UCSD-AML1 (cell line): Measurements from ENCODE around the gene LRRC41.
A peak's percentile ranks its signal among the peaks of the same experiment; 100 is the strongest.
"Not testable (repeated sequence)": the region's sequence is repeated elsewhere in the genome, so short reads cannot be mapped to it uniquely, and the experiment has no call there.

Experiments
- DNase-seq: peaks from one replicate; lab custom pipeline; 2025; ENCODE audit not compliant: unreplicated experiment; lab: John Stamatoyannopoulos, UW

Gene LRRC41, protein sequence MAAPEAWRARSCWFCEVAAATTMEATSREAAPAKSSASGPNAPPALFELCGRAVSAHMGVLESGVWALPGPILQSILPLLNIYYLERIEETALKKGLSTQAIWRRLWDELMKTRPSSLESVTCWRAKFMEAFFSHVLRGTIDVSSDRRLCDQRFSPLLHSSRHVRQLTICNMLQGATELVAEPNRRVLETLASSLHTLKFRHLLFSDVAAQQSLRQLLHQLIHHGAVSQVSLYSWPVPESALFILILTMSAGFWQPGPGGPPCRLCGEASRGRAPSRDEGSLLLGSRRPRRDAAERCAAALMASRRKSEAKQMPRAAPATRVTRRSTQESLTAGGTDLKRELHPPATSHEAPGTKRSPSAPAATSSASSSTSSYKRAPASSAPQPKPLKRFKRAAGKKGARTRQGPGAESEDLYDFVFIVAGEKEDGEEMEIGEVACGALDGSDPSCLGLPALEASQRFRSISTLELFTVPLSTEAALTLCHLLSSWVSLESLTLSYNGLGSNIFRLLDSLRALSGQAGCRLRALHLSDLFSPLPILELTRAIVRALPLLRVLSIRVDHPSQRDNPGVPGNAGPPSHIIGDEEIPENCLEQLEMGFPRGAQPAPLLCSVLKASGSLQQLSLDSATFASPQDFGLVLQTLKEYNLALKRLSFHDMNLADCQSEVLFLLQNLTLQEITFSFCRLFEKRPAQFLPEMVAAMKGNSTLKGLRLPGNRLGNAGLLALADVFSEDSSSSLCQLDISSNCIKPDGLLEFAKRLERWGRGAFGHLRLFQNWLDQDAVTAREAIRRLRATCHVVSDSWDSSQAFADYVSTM

DNA sequence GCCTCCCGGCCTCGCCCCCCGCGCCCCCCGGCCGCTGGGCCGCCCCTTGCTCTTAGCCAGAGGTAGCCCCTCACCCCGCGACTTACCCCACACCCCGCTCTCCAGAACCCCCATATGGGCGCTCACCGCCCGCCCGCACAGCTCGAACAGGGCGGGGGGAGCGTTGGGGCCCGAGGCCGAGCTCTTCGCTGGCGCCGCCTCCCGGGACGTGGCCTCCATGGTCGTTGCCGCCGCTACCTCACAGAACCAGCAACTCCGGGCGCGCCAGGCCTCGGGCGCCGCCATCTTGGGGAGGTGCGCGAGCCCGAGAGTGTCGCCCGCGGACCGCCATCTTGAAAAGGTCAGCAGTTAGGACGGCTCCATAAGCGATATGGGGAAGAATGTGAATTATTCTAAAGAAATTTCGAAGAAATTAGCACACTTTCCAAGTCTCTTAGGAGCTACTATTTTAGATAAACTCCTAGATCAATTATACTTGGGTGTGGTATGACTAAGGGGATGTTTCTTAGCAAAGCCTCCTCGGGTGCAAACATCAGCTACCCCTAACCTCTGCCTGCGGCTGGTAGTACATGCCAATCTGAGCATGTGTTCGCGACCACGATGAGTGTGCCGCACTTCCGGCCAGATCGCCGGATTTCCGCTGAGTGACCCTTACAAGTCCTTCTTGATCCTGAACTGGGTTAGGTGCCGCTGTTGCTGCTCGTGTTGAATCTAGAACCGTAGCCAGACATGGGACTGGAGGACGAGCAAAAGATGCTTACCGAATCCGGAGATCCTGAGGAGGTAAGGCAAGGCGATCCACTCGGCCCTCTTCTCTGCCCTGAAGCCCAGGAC is at the start of gene LRRC41, which contains the start of gene UQCRH:
Gene LRRC41 (minus strand): TSS at position 579 of the 834 bp plus-strand sequence. CDS start 294 bp downstream, at position 285.
Gene UQCRH (plus strand): TSS at position 661 of the 834 bp plus-strand sequence. CDS start 69 bp downstream, at position 730.
- DNase-seq = peak; percentile 93

DNA sequence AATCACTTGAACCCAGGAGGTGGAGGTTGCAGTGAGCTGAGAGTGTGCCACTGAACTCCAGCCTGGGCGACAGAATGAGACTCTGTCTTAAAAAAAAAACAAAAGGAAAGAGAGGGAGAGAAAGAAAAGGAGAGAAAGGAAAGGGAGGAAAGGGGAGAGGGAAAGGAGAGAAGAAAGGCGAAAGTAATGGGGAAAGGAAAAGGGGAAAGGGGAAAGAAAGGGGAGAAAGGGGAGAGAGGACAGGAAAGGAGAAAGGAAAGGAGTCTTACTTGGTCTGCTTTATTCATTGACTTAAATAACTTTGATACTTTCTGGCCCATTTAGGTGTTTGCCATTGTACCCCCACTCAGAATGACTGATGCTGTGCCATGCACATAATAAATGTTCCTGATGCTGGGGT is 48.9 kb upstream of the LRRC41 start:
- no peak for DNase-seq

DNA sequence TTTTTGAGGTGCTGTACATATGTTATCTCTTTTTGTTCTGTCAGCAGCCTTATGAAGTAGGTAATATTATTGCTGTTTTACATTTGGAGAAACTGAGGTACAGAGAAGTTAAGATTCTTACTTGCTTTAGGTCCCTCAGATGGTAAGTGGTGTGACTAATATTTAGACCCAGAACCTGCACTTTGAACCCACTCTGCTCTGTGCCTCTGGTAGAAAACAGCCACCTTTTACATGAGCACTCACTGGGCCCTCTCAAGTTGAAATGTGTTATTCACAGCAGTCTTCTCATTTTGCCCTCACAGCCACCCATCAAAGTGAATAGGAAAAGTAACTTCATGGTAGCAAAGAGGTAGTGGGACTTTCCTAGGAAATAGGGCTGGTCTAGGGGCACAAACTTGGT is 41.9 kb upstream of the LRRC41 start:
- no peak for DNase-seq

DNA sequence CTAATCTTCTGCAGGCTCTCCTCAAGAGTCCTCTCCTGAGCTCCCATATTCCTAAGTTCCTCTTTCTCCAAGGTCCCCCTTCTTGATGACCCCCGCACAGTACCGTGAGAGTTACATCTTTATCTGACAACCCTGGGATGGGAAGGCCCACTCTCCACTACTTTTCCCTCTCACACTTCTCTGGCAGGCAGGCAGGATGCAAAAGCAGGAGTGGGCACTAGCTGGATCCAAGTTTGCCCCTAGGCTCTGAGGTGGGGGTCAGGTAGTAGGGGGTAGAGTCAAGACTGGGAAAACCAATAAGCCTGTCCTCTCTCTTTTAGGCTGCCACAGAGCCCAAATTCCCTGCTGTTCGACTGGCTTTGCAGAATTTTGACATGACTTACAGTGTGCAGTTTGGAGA is 41.1 kb upstream of the LRRC41 start:
- no peak for DNase-seq

DNA sequence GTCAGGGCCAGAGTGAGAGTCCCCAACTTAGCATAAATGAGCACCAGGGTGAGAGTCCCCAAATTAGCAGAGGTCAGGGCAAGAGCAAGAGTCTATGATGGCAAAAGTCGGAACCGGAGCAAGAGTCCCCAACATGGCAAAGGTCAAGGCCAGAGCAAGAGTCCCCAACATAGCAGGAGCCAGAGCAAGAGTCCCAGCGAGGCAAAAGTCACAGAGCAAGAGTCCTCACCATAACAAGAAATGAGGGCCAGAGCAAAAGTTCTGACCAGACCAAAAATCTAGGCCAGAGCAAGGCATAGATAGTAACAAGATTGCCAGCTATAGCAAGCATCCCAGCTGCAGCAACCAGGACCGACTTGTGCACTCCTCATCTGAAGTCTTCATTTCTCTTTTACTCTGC is 40.3 kb upstream of the LRRC41 start:
- DNase-seq = no peak

DNA sequence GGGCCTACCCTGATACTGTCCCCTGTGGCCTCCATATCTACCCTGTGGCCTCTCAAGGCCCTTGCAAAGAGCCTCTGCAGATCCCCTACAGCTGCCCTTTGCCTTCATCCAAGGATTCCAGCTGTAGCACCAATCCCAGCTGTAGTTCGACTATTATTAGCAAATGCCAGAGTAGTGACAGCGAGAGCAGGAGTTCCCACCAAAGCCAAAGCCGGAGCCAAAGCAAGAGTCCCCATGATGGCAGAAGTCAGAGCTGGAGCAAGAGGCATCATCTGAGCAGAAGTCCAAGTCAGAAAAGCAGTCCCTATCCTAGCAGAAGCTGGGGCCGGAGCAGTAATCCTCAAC is 39.9 kb upstream of the LRRC41 start:
- DNase-seq = no peak

DNA sequence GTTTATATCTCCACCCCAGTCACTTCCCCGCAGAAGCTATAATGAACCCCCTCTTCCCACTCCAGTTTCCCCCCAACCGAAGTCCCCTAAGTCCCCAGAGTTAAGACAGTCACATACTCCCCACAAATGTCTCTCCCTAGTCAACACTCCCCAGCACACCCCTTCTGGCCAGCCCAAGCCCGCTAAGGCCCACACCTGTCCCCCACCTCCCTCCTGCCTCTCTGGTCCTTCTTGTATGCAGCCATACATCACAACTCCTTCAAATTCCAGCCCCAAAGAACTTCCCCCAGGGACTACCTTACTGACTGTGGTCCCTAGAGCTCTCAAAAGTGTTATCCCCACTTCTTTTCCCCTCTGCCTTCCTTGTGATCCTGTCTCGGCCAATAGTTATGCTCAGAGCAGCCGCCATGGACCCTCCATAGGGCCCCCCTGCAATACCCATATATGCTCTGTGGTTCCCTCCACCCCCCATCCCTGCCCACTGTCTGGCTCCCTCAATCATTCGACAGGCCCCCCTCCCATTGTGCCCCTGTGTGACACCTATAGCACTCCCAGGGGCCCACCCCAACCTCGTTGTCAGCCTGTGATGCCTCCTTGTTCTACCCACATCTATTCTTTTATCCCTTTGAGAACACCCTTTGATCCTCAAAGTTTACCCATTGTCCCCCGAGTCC is 39.4 kb upstream of the LRRC41 start:
- DNase-seq = no peak

DNA sequence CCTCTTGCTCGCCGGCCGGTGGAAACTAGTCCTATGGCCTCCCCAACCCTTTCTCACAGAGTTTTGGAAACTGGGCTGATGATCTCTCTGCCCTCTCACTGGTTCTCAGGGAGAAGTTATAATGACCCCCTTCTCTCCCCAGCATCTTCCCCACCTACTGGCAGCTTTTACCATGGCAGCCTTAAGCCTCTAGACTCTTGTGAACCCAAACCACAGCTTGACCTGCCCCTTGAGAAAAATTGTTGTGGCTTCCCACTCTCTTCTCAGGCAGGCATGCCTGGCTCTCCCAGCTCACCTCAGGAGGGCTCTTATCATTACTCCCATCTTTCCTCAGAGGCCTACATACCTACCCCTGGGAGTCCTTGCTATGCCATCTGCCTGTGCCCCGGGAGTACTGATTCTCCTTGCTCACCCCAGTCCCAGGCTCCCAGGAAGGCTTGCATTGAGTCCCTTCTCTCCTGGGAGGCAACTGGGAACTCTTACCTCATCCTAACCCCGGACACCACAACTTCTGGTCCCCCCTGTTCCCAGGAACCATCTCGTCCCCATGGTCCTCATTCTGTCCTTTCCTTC is 38.8 kb upstream of the LRRC41 start:
- no peak for DNase-seq

DNA sequence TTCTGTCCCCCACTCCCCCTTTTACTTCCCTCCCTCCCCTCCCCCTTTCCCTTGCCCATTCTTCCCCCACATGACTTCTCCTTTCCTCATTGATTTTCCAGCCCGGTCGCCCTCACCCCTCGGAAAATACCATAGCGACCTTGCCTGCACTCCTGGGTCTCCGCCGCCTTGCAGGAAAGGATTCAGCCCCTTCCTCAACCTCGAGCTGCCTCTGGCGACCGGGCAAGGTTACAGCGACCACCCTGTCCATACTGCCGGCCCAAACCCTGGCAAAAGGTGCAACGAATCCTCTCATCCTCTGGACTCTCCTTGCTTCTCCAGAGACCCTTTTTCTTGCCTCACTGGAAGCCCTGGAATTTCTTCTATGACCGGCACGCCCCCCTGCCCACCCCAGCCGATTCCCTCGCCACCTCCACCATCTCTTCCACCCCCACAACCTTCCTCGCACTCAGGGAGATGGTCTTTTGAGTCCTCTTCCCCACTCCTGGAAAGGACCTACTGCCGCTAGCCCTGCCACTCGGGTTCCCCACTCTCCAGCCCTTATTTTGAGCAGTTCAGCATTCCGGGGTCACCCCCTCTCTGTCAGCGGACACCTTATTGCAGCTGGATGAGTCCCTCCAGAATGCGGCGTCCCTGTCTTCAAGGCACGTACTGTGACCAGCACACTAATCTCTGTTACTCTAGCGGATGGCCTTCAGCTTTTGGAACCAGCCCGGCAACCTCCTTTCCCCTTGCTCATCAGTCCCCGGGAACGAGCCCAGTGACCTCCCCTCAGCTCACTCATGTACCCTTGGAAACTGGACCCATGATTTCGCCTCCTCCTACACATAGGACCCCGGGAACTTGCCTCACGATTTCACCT is 38.0 kb upstream of the LRRC41 start:
- DNase-seq = no peak

DNA sequence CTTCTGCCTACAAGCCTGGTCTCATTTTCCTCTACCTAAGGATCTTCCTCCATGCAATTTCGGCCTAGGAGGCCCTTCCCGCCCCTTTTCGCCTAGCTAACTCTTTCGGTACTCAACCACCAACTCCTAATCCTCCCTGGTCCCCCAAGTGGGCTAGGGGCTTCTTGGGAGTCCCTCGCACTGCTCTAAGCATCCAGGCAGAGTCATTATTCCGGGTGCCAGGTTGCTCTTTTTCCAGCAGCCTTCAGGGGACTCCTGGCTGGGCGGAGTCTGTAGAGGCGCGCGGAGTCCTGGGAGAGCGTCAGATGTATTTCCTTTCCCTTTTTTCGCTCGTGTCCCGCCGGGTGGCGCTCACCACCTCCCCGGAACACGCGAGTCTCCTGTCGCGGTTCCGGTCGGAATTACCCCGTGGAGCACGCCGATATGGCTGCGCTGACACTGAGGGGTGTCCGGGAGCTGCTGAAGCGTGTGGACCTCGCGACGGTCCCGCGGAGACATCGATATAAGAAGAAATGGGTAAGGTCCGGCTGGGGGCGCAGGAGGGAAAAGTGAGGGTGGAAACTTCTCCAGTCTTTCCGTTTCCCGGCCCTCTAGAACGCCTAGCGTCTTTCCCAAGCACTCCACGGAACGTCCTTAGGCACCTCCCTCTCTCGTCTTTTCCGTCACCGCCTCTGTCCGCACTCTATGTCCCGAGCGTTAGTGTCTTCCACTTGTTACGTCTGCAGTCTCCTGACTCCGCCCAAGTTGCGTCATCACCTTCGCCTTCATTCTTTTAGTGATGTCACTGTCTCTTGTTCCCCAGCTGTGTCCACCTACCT is 37.2 kb upstream of the LRRC41 start, which contains the start of gene NSUN4:
Gene NSUN4 (plus strand): TSS at position 404 of the 818 bp plus-strand sequence. CDS start 20 bp downstream, at position 424.
- peak; percentile 94 for DNase-seq

DNA sequence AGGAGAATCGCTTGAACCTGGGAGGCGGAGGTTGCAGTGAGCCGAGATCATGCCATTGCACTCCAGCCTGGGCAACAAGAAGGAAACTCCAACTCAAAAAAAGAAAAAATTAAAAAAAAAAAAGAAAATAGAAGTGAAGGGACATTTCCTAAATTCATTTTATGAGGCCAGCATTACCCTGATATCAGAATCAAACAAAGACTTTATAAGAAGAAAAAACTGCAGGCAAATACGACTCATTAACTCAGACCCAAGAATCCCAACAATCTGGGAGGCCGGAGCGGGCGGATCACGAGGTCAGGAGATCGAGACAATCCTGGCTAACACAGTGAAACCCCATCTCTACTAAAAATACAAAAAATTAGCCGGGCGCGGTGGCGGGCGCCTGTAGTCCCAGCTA is 34.0 kb upstream of the LRRC41 start:
- not testable (repeated sequence) for DNase-seq

DNA sequence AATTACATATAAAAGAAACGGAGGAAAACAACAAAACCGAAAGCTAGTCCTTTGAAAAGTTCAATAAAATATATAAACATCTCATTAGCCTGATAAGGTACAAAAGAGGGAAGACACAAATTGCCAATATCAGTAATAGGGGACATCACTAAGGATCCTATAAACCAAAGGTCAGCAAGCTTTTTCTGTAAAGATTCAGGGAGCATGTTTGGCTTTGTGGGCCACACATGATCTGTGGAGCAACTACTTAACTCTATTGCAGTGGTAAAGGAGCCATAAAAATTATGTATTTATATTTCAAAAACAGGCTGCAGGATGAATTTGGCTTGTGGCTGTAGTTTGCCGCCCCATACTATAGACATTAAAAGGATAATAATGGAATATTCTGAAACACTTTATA is 31.7 kb upstream of the LRRC41 start:
- no peak for DNase-seq

DNA sequence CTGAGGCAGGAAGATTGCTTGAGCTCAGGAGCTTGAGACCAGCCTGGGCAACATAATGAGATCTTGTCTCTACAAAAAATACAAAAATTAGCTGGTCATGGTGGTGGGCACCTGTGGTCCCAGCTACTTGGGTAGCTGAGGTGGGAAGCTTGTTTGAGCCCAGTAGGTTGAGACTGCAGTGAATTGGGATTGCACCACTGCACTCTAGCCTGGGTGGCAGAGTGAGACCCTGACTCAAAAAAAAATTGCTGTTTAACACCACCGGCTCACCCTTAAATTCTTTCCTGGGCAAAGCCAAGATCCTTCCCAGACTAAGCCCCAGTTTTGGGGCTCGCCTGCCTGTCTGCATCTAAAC is 30.6 kb upstream of the LRRC41 start:
- no peak for DNase-seq

DNA sequence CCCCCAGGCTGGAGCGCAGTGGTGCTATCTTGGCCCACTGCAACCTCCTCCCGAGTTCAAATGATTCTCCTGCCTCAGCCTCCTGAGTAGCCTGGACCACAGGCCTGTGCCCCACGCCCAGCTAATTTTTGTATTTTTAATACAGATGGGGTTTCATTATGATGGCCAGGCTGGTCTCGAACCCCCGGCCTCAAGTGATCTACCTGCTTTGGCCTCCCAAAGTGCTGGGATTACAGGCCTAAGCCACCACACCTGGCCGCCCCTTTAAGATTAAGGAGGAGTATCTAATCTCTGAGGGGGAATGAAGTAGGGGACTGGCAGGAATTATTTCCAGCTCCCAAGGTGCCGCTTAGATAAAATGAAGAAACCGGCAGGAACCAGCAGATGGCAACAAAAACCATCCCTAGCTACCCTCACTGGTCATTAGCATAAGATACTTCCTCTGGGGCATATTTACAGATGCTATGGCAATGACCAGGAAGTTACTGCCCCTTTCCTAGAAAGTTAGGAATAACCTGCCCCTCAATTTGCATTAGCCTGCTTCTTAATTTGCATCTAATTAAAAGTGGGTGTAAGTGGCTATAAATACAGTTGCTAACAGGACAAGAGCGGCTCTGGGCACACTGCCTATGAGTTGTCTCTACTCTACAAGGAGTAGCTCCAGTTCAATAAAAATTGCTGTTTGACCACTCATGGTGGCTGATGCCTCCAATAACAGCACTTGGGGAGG is 30.0 kb upstream of the LRRC41 start:
- peak; percentile 31 for DNase-seq

DNA sequence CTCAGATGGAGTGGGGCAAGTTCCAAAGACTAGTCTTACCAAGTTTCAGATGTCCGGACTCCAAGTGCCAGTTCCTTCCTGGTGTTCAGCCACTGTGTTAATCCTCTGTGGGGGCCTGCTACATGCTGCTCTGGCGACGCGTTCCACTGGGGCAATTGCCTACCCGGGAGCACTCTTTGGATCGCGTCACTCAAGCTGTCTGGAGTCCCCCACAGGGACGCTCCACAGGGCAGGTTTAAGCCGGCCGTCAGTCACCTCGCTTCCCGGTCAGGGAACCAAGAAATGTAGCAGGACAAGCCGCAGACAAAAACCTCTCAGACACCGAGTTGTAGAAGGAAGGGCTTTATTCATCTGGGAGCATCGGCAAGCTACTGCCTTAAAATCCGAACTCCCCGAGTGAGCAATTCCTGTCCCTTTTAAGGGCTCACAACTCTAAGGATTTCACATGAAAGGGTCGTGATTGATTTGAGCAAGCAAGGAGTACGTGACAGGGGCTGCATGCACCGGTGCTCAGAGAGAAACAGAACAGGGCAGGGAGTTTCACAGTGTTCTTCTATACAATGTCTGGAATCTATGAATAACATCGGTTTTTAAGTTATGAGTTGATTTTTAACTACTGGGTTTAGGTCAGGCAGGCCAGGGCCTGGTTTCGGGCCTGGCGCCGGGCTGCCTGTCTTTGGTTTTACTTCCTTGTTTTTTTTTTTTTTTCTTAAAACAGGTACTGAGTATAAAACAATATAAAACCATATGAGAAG is 28.5 kb upstream of the LRRC41 start:
- DNase-seq = not testable (repeated sequence)

DNA sequence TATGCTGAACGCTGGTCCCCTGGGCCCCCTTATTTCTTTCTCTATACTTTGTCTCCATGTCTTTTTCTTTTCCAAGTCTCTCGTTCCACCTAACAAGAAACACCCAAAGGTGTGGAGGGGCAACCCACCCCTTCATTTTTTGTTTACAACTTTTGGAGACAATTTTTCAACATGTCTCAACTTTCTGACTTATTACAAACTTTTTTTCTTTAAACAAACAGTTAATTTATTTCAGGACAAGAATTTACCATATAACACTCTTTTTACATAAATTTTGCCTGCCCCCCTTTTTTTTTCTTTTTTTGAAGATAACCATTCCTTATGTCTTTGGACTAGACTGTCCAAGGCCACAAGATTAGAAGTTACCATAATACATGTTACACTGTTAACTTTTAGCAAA is 27.0 kb upstream of the LRRC41 start:
- DNase-seq = not testable (repeated sequence)

DNA sequence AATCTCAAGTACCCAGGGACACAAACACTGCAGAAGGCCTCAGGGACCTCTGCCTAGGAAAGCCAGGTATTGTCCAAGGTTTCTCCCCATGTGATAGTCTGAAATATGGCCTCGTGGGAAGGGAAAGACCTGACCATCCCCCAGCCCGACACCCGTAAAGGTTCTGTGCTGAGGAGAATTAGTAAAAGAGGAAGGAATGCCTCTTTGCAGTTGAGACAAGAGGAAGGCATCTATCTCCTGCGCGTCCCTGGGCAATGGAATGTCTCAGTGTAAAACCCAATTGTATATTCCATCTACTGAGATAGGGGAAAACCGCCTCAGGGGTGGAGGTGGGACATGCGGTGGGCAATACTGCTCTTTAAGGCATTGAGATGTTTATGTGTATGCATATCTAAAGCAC is 26.4 kb upstream of the LRRC41 start:
- DNase-seq = not testable (repeated sequence)
